Measurements from ENCODE around the gene CWC15. TPM values are rescaled to one million over a fixed set of nuclear protein-coding genes. Genes with fewer than 3 reads are reported as not detected.

The CWC15 gene
- polyA plus RNA-seq, 1 of the 3 experiments (the other 2 are of a cell fraction), result 27.0 TPM

DNA sequence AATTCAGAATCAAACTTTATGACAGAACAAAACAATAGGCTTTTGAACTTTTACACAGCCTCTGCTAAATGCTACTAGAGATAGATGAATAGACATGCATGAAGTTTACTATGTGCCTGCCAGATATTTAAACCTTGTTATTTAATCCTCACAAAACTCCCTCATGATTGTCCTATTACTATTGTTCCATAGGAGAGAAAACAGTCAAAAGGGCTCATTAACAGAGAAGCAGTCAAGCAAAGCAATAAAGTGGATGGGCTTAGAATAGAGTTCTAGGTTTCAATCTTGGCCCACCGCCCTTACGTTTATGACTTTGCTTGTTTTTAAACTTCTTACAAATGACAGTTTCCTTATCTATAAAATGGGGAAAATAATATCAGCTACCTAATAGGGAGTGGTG lies 12.9 kb downstream of the CWC15 start (continued):
- TF ChIP-seq EZH2phosphoT487 (IDR thresholded peaks at IDR 0.05; ENCODE audit: borderline replicate concordance, low read depth), result no peak
- no peak for TF ChIP-seq MXI1 (IDR thresholded peaks at IDR 0.05; ENCODE audit: low read depth, low read length)
- no peak for TF ChIP-seq TAF1 (IDR thresholded peaks at IDR 0.05; ENCODE audit: borderline replicate concordance, low read depth, low read length)
- TF ChIP-seq RFX5 (IDR thresholded peaks at IDR 0.05; ENCODE audit: low read length), result no peak

DNA sequence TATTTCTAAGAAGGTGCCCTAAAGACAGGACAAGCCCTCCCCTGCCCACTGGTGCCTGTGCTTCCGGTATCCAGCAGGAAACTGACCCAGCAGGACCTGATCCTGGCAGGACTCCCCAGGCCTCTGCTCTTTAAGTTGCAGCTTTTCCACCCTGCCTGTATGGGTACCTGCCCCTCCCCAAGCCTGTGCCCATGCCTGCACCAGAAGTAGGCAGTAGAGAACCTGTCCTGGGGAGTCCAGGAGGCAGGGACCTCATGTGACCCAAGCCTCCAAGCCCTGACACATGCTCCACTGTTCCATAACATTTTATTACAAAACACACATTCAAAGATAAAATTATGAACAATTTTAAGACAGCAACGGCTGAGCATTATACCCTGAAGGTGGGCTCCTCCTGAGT lies 14.2 kb downstream of the CWC15 start:
- WGBS (ENCODE audit: low lambda C conversion rate), result 73% methylated on average over 1 of the region's 2 CpGs
- Histone ChIP-seq H3K9me2 (no peaks in the 10 kb centered on the region), H4K20me1 (ENCODE audit: insufficient read depth) (no peaks in the 10 kb centered on the region), H3K4me2 (no peak overlapping the region), H2AFZ (ENCODE audit: low read depth) (no peak overlapping the region), H3K27ac (ENCODE audit: low read depth in 2 of 2, low read length in 1 of 2) (no peak overlapping the region; a peak in 1 of 4 replicates), H3K36me3 (replicated peaks in 1 of 2; ENCODE audit: control insufficient read depth in 1 of 2, insufficient read depth in 2 of 2, low read length in 1 of 2) (peaks cover 32 to 35% of the 10 kb centered on the region in 2 experiments), H3K4me3 (ENCODE audit: low read depth in 2 of 2, low read length in 1 of 2) (no peak overlapping the region), H3K79me2 (ENCODE audit: insufficient read depth) (no peaks in the 10 kb centered on the region), H3K9me3 (no peaks in the 10 kb centered on the region), H3K9ac (no peak overlapping the region), H3K27me3 (ENCODE audit: insufficient read depth) (no peaks in the 10 kb centered on the region), H3K4me1 (ENCODE audit: control insufficient read depth in 1 of 2, insufficient read depth in 2 of 2, low read depth in 1 of 2, low read length in 1 of 2) (no peaks in the 10 kb centered on the region), H3F3A (replicated peaks; ENCODE audit: insufficient read depth) (peaks cover 17% of the 10 kb centered on the region)
- ChIA-PET CTCF (interaction anchor here (1.7 kb wide), 1 partner anchor 10 kb away, joined by 5 read pairs; no protein-coding TSS in a partner anchor), POLR2A (no interaction called here)
- no peak for DNase-seq
- TF ChIP-seq FOXM1 (IDR thresholded peaks at IDR 0.05; ENCODE audit: low read depth) (no peak), RCOR1 (IDR thresholded peaks at IDR 0.05; ENCODE audit: low read length) (no peak), EP300 (IDR thresholded peaks at IDR 0.05; ENCODE audit: borderline replicate concordance in 1 of 2, low read depth in 1 of 2, low read length in 1 of 2) (no peak), EZH2phosphoT487 (IDR thresholded peaks at IDR 0.05; ENCODE audit: borderline replicate concordance, low read depth) (no peak), RAD21 (IDR thresholded peaks at IDR 0.05; ENCODE audit: low read length) (no peak), TCF12 (IDR thresholded peaks at IDR 0.05) (no peak), JUND (IDR thresholded peaks at IDR 0.05) (no peak), FOXJ3 (CRISPR knock-in tag; IDR thresholded peaks at IDR 0.05) (no peak), SMC3 (IDR thresholded peaks at IDR 0.05; ENCODE audit: low read depth, low read length) (no peak)
- TF ChIP-seq, protein P1, sequence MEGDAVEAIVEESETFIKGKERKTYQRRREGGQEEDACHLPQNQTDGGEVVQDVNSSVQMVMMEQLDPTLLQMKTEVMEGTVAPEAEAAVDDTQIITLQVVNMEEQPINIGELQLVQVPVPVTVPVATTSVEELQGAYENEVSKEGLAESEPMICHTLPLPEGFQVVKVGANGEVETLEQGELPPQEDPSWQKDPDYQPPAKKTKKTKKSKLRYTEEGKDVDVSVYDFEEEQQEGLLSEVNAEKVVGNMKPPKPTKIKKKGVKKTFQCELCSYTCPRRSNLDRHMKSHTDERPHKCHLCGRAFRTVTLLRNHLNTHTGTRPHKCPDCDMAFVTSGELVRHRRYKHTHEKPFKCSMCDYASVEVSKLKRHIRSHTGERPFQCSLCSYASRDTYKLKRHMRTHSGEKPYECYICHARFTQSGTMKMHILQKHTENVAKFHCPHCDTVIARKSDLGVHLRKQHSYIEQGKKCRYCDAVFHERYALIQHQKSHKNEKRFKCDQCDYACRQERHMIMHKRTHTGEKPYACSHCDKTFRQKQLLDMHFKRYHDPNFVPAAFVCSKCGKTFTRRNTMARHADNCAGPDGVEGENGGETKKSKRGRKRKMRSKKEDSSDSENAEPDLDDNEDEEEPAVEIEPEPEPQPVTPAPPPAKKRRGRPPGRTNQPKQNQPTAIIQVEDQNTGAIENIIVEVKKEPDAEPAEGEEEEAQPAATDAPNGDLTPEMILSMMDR (IDR thresholded peaks at IDR 0.05), result no peak
- TF ChIP-seq, protein P2, sequence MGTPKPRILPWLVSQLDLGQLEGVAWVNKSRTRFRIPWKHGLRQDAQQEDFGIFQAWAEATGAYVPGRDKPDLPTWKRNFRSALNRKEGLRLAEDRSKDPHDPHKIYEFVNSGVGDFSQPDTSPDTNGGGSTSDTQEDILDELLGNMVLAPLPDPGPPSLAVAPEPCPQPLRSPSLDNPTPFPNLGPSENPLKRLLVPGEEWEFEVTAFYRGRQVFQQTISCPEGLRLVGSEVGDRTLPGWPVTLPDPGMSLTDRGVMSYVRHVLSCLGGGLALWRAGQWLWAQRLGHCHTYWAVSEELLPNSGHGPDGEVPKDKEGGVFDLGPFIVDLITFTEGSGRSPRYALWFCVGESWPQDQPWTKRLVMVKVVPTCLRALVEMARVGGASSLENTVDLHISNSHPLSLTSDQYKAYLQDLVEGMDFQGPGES (IDR thresholded peaks at IDR 0.05; ENCODE audit: low read depth, low read length), result no peak
- TF ChIP-seq, protein P3, sequence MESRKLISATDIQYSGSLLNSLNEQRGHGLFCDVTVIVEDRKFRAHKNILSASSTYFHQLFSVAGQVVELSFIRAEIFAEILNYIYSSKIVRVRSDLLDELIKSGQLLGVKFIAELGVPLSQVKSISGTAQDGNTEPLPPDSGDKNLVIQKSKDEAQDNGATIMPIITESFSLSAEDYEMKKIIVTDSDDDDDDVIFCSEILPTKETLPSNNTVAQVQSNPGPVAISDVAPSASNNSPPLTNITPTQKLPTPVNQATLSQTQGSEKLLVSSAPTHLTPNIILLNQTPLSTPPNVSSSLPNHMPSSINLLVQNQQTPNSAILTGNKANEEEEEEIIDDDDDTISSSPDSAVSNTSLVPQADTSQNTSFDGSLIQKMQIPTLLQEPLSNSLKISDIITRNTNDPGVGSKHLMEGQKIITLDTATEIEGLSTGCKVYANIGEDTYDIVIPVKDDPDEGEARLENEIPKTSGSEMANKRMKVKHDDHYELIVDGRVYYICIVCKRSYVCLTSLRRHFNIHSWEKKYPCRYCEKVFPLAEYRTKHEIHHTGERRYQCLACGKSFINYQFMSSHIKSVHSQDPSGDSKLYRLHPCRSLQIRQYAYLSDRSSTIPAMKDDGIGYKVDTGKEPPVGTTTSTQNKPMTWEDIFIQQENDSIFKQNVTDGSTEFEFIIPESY (IDR thresholded peaks at IDR 0.05; ENCODE audit: borderline replicate concordance, low read depth), result no peak
- TF ChIP-seq, protein P4, sequence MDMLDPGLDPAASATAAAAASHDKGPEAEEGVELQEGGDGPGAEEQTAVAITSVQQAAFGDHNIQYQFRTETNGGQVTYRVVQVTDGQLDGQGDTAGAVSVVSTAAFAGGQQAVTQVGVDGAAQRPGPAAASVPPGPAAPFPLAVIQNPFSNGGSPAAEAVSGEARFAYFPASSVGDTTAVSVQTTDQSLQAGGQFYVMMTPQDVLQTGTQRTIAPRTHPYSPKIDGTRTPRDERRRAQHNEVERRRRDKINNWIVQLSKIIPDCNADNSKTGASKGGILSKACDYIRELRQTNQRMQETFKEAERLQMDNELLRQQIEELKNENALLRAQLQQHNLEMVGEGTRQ (IDR thresholded peaks at IDR 0.05; ENCODE audit: borderline replicate concordance, low read depth, low read length), result no peak
- TF ChIP-seq, protein P5, sequence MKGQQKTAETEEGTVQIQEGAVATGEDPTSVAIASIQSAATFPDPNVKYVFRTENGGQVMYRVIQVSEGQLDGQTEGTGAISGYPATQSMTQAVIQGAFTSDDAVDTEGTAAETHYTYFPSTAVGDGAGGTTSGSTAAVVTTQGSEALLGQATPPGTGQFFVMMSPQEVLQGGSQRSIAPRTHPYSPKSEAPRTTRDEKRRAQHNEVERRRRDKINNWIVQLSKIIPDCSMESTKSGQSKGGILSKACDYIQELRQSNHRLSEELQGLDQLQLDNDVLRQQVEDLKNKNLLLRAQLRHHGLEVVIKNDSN (IDR thresholded peaks at IDR 0.05; ENCODE audit: borderline replicate concordance, low read depth), result no peak
- TF ChIP-seq, protein P6, sequence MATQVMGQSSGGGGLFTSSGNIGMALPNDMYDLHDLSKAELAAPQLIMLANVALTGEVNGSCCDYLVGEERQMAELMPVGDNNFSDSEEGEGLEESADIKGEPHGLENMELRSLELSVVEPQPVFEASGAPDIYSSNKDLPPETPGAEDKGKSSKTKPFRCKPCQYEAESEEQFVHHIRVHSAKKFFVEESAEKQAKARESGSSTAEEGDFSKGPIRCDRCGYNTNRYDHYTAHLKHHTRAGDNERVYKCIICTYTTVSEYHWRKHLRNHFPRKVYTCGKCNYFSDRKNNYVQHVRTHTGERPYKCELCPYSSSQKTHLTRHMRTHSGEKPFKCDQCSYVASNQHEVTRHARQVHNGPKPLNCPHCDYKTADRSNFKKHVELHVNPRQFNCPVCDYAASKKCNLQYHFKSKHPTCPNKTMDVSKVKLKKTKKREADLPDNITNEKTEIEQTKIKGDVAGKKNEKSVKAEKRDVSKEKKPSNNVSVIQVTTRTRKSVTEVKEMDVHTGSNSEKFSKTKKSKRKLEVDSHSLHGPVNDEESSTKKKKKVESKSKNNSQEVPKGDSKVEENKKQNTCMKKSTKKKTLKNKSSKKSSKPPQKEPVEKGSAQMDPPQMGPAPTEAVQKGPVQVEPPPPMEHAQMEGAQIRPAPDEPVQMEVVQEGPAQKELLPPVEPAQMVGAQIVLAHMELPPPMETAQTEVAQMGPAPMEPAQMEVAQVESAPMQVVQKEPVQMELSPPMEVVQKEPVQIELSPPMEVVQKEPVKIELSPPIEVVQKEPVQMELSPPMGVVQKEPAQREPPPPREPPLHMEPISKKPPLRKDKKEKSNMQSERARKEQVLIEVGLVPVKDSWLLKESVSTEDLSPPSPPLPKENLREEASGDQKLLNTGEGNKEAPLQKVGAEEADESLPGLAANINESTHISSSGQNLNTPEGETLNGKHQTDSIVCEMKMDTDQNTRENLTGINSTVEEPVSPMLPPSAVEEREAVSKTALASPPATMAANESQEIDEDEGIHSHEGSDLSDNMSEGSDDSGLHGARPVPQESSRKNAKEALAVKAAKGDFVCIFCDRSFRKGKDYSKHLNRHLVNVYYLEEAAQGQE (IDR thresholded peaks at IDR 0.05; ENCODE audit: low read depth, low read length), result no peak
